ENCODE measurements around the gene COL28A1. TPM values are rescaled to one million over a fixed set of nuclear protein-coding genes. Genes with fewer than 3 reads are reported as not detected.
A peak's percentile ranks its signal among the peaks of the same experiment; 100 is the strongest.

Gene COL28A1
- total and polyA plus RNA-seq, 7 experiments from 2014 or later, result 0.12 to 0.49 (median 0.38) TPM; not detected in 2

DNA sequence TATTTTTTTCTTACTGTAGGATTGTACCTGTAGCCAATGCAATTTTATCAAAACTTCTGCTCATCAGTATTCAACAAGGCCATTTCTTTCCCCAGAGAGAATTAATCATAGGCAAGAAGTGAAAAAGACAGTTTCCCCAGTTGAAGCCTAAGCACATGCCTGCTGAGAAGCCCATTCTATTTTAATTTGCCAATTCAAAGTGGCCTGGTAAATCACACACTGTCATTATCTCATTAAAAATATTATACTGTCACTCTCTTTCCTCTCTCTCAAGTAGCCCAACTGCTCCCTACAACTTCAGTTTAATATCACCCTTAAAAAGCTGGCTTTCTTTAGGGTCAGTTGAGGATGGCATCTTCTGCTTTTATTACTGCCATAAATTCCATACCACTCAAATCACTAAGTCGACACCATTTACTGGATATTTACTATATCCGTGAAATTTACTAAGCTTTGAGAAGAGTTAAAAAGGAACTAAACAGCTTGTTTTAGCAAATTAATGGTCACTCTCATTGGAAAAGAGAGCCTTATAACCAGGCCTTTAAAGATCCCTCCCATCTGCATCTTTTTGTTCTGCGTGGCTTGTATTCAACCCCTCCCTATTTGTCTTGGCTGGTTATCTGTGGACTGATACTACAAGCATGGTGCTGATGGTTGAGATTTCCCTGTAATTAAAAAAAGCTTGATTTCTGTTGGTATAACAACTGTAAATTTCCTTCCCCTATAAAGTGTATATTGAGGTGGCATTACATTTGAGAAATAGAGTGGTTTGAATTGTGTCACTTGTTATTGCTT is 30.6 kb downstream of the COL28A1 start:
- no peak overlapping the region for H3K27ac Mint-ChIP-seq
- H3K36me3 Mint-ChIP-seq, result no peaks in the 10 kb centered on the region
- ATAC-seq, result no peak
- H3K9me3 Mint-ChIP-seq, result peaks cover 0 to under 1% (median 0%) of the 10 kb centered on the region in 11 donors
- no peaks in the 10 kb centered on the region for H3K4me1 ChIP-seq (ENCODE audit: control insufficient read depth in 2 of 2, insufficient read depth in 2 of 2, low read length in 2 of 2)
- no peaks in the 10 kb centered on the region for H3K4me1 Mint-ChIP-seq
- intact Hi-C loops (cut with micrococcal nuclease), result no loop called here
- ChIA-PET POLR2A (no interaction called here), CTCF (no interaction called here)
- H3K9me3 ChIP-seq (ENCODE audit: control insufficient read depth in 2 of 3, low read length in 3 of 3), result no peaks in the 10 kb centered on the region
- no peaks in the 10 kb centered on the region for H3K27me3 ChIP-seq (ENCODE audit: control insufficient read depth in 2 of 2, insufficient read depth in 2 of 2, low read length in 2 of 2)
- peaks cover 0 to 5% (median 0%) of the 10 kb centered on the region in 5 donors for H3K27me3 Mint-ChIP-seq
- H3K4me3 ChIP-seq (ENCODE audit: low read length), result no peak overlapping the region
- H3K36me3 ChIP-seq (ENCODE audit: control insufficient read depth in 2 of 3, insufficient read depth in 3 of 3, low read length in 3 of 3), result no peaks in the 10 kb centered on the region
- H3K4me3 Mint-ChIP-seq, result no peak overlapping the region
- H3K27ac ChIP-seq (ENCODE audit: low read depth, low read length), result no peak overlapping the region
- no peak for DNase-seq

DNA sequence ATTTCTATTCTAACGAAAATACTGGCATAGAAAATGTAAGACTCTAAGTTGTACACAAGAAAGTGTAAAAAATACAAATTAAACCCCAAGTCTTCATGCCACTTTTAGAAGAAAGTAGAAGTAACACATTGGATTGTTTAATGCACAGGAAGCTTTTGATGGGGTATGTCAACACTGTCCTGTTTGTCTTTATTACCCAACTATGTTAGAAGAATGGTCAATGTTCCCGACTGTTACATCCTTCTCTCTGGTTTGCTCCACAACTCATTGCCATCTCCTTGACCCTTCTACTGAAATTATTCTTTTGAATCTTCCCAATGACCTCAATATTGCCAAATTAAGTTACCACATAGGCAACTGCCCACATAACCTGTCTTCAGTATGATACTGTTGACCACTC is 35.8 kb downstream of the COL28A1 start:
- Mint-ChIP-seq H3K9me3 (peaks cover 0 to 2% (median 0%) of the 10 kb centered on the region in 11 donors), H3K27me3 (peaks cover 0 to 4% (median under 1%) of the 10 kb centered on the region in 5 donors), H3K36me3 (no peaks in the 10 kb centered on the region), H3K4me1 (no peaks in the 10 kb centered on the region), H3K27ac (peak overlapping the region in 1 of 9 donors; percentile 33), H3K4me3 (no peak overlapping the region)
- Histone ChIP-seq H3K27me3 (ENCODE audit: control insufficient read depth in 2 of 2, insufficient read depth in 2 of 2, low read length in 2 of 2) (no peaks in the 10 kb centered on the region), H3K4me3 (ENCODE audit: low read length) (no peak overlapping the region), H3K27ac (ENCODE audit: low read depth, low read length) (no peak overlapping the region), H3K36me3 (ENCODE audit: control insufficient read depth in 2 of 3, insufficient read depth in 3 of 3, low read length in 3 of 3) (no peaks in the 10 kb centered on the region), H3K4me1 (ENCODE audit: control insufficient read depth in 2 of 2, insufficient read depth in 2 of 2, low read length in 2 of 2) (no peaks in the 10 kb centered on the region), H3K9me3 (ENCODE audit: control insufficient read depth in 2 of 3, low read length in 3 of 3) (no peaks in the 10 kb centered on the region)
- CTCF ChIA-PET, result no interaction called here
- POLR2A ChIA-PET, result no interaction called here
- DNase-seq, result no peak
- intact Hi-C loops (cut with micrococcal nuclease), result no loop called here
- ATAC-seq, result no peak

DNA sequence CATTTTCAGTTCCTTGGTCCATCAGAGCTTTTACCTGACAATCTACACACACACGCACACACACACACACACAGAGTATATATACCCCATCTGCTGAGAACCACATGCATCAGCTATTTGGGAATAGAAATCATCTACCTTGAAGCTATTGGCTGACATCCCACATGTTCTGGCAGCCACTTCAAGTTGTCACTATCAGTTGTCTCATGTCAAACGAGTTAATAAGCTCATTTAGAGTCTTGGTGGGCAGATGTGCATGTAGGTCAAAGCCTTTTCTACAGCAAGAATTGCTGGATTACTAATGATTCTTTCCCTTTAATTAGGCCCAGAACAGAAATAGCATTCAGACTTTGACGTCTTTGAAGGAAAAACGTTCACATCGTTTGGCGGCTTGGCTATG is 36.8 kb downstream of the COL28A1 start:
- DNase-seq (no peak), ATAC-seq (no peak)
- H3K36me3 ChIP-seq (ENCODE audit: control insufficient read depth in 2 of 3, insufficient read depth in 3 of 3, low read length in 3 of 3), result no peaks in the 10 kb centered on the region
- H3K4me1 ChIP-seq (ENCODE audit: control insufficient read depth in 2 of 2, insufficient read depth in 2 of 2, low read length in 2 of 2), result no peaks in the 10 kb centered on the region
- intact Hi-C loops (cut with micrococcal nuclease), result no loop called here
- ChIA-PET POLR2A (no interaction called here), CTCF (no interaction called here)
- H3K9me3 Mint-ChIP-seq, result peaks cover 0 to 2% (median 0%) of the 10 kb centered on the region in 11 donors
- H3K27me3 ChIP-seq (ENCODE audit: control insufficient read depth in 2 of 2, insufficient read depth in 2 of 2, low read length in 2 of 2), result no peaks in the 10 kb centered on the region
- H3K4me1 Mint-ChIP-seq, result no peaks in the 10 kb centered on the region
- peak overlapping the region in 1 of 9 donors; percentile 21 for H3K27ac Mint-ChIP-seq
- no peaks in the 10 kb centered on the region for H3K9me3 ChIP-seq (ENCODE audit: control insufficient read depth in 2 of 3, low read length in 3 of 3)
- H3K4me3 ChIP-seq (ENCODE audit: low read length), result no peak overlapping the region
- H3K4me3 Mint-ChIP-seq, result no peak overlapping the region
- H3K27me3 Mint-ChIP-seq, result peaks cover 0 to 6% (median 2%) of the 10 kb centered on the region in 5 donors
- H3K36me3 Mint-ChIP-seq, result no peaks in the 10 kb centered on the region
- H3K27ac ChIP-seq (ENCODE audit: low read depth, low read length), result no peak overlapping the region

DNA sequence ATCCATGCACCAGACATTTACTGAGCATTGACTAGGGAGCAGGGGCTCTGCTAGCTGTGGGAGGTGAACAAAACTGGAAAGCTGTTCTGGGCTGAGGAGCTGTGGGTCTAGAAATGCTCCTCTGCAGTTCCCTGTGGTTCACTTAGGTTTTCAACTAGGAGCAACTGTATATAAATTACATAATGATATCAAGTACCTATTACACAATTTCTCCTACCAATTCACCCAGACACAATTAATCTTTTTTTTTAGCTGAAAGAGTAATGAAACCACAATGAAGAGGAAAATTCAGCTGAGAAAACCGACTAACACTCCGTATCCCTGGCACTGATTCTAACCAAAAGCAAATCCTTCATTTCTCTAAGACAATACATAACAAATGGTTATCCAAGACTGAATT is 39.4 kb downstream of the COL28A1 start:
- Histone ChIP-seq H3K36me3 (ENCODE audit: control insufficient read depth in 2 of 3, insufficient read depth in 3 of 3, low read length in 3 of 3) (no peaks in the 10 kb centered on the region), H3K27me3 (ENCODE audit: control insufficient read depth in 2 of 2, insufficient read depth in 2 of 2, low read length in 2 of 2) (no peaks in the 10 kb centered on the region), H3K27ac (ENCODE audit: low read depth, low read length) (no peak overlapping the region), H3K4me1 (ENCODE audit: control insufficient read depth in 2 of 2, insufficient read depth in 2 of 2, low read length in 2 of 2) (no peaks in the 10 kb centered on the region), H3K9me3 (ENCODE audit: control insufficient read depth in 2 of 3, low read length in 3 of 3) (no peaks in the 10 kb centered on the region), H3K4me3 (ENCODE audit: low read length) (no peak overlapping the region)
- intact Hi-C loops (cut with micrococcal nuclease), result no loop called here
- Mint-ChIP-seq H3K4me3 (no peak overlapping the region), H3K4me1 (no peaks in the 10 kb centered on the region), H3K36me3 (no peaks in the 10 kb centered on the region), H3K27ac (no peak overlapping the region), H3K9me3 (peaks cover 0 to 2% (median 0%) of the 10 kb centered on the region in 11 donors), H3K27me3 (peaks cover 0 to 6% (median 2%) of the 10 kb centered on the region in 5 donors)
- ATAC-seq (no peak), DNase-seq (no peak)
- ChIA-PET POLR2A (no interaction called here), CTCF (interaction anchor here (1.0 kb wide), 1 partner anchor 393 kb away, joined by 3 read pairs; no protein-coding TSS in a partner anchor)

DNA sequence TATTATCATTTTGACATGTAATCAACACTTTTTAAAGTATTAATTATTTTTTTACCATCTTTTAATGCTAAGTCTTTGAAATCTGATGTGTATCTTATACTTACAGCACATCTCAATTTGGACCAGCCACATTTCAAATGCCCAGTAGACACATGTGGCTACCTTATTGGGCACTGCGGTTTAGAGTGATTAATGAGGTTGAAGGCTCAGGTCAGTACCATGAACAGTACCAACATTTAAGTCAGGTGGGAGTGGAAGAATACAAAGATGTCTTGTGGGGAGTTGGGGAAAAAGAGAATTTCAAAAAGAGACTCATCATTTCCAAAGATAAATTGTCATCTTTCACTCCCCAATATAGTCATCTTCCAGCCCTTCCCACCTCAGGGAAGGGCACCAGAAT is 40.5 kb downstream of the COL28A1 start:
- H3K27me3 Mint-ChIP-seq, result peaks cover 0 to 6% (median 2%) of the 10 kb centered on the region in 5 donors
- no peak overlapping the region for H3K4me3 ChIP-seq (ENCODE audit: low read length)
- no peak overlapping the region for H3K4me3 Mint-ChIP-seq
- no peak overlapping the region for H3K27ac Mint-ChIP-seq
- H3K4me1 ChIP-seq (ENCODE audit: control insufficient read depth in 2 of 2, insufficient read depth in 2 of 2, low read length in 2 of 2), result no peaks in the 10 kb centered on the region
- ChIA-PET CTCF (interaction anchor here (1.0 kb wide), 1 partner anchor 392 kb away, joined by 3 read pairs; no protein-coding TSS in a partner anchor), POLR2A (no interaction called here)
- H3K27ac ChIP-seq (ENCODE audit: low read depth, low read length), result no peak overlapping the region
- H3K36me3 ChIP-seq (ENCODE audit: control insufficient read depth in 2 of 3, insufficient read depth in 3 of 3, low read length in 3 of 3), result no peaks in the 10 kb centered on the region
- DNase-seq (no peak), ATAC-seq (no peak)
- no peaks in the 10 kb centered on the region for H3K36me3 Mint-ChIP-seq
- intact Hi-C loops (cut with micrococcal nuclease), result no loop called here
- H3K27me3 ChIP-seq (ENCODE audit: control insufficient read depth in 2 of 2, insufficient read depth in 2 of 2, low read length in 2 of 2), result no peaks in the 10 kb centered on the region
- no peaks in the 10 kb centered on the region for H3K4me1 Mint-ChIP-seq
- H3K9me3 ChIP-seq (ENCODE audit: control insufficient read depth in 2 of 3, low read length in 3 of 3), result no peaks in the 10 kb centered on the region
- peaks cover 0 to 2% (median 0%) of the 10 kb centered on the region in 11 donors for H3K9me3 Mint-ChIP-seq

DNA sequence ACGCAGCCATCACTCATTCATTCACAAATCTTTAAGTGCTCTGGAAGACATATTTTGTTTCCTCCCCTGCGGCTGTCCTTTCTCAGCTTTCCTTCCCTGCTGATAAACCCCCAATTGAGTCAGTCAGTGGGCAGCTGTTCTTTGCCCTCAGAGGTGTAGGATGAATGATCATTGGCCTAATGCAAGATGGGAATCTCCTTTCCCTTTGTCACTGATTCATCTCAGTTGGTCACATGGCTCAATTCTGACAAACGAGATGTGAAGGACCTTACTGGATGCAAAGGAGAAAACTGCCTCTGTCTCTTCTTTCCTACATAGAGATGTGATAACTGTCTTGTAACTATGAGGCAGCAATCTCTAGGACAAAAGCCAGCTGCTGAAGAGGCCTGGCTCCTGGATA is 44.6 kb downstream of the COL28A1 start:
- Histone ChIP-seq H3K27me3 (ENCODE audit: control insufficient read depth in 2 of 2, insufficient read depth in 2 of 2, low read length in 2 of 2) (no peaks in the 10 kb centered on the region), H3K4me3 (ENCODE audit: low read length) (no peak overlapping the region), H3K27ac (ENCODE audit: low read depth, low read length) (no peak overlapping the region), H3K9me3 (ENCODE audit: control insufficient read depth in 2 of 3, low read length in 3 of 3) (no peaks in the 10 kb centered on the region), H3K4me1 (ENCODE audit: control insufficient read depth in 2 of 2, insufficient read depth in 2 of 2, low read length in 2 of 2) (no peaks in the 10 kb centered on the region), H3K36me3 (ENCODE audit: control insufficient read depth in 2 of 3, insufficient read depth in 3 of 3, low read length in 3 of 3) (no peaks in the 10 kb centered on the region)
- peaks cover 0 to 22% (median 8%) of the 10 kb centered on the region in 11 donors for H3K9me3 Mint-ChIP-seq
- ATAC-seq (no peak), DNase-seq (no peak)
- peaks cover 0 to 11% (median 3%) of the 10 kb centered on the region in 5 donors for H3K27me3 Mint-ChIP-seq
- CTCF ChIA-PET, result no interaction called here
- no peak overlapping the region for H3K27ac Mint-ChIP-seq
- POLR2A ChIA-PET, result no interaction called here
- no peaks in the 10 kb centered on the region for H3K4me1 Mint-ChIP-seq
- H3K36me3 Mint-ChIP-seq, result peaks cover 0 to 11% (median 3%) of the 10 kb centered on the region in 5 donors
- no peak overlapping the region for H3K4me3 Mint-ChIP-seq
- intact Hi-C loops (cut with micrococcal nuclease), result no loop called here

DNA sequence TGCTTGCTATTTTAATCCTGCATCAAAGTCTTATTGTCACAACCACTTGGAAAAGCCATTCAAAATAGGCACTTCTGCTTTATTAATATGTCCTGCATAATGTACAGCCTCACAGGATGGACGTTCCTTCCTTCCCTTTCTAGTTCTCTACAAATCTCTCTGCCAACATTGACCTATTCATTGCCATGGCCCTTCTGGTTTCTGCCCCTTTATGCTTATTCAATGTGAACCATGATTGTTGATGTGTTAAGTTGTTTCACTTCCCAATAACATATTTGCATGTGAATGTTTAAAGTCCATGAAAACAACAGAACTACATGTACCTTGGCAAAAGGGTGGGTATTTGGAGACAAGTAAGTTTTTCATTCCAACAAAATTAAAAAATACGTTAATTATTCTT is 45.7 kb downstream of the COL28A1 start:
- intact Hi-C loops (cut with micrococcal nuclease), result no loop called here
- Mint-ChIP-seq H3K27ac (no peak overlapping the region), H3K9me3 (peaks cover 0 to 28% (median 8%) of the 10 kb centered on the region in 11 donors), H3K36me3 (peaks cover 0 to 11% (median 3%) of the 10 kb centered on the region in 5 donors), H3K4me3 (no peak overlapping the region), H3K27me3 (peaks cover 0 to 11% (median 0%) of the 10 kb centered on the region in 5 donors), H3K4me1 (no peaks in the 10 kb centered on the region)
- no peaks in the 10 kb centered on the region for H3K4me1 ChIP-seq (ENCODE audit: control insufficient read depth in 2 of 2, insufficient read depth in 2 of 2, low read length in 2 of 2)
- CTCF ChIA-PET, result no interaction called here
- POLR2A ChIA-PET, result no interaction called here
- H3K9me3 ChIP-seq (ENCODE audit: control insufficient read depth in 2 of 3, low read length in 3 of 3), result no peaks in the 10 kb centered on the region
- no peak for DNase-seq
- H3K27ac ChIP-seq (ENCODE audit: low read depth, low read length), result no peak overlapping the region
- peak; percentile 24 for ATAC-seq
- no peaks in the 10 kb centered on the region for H3K27me3 ChIP-seq (ENCODE audit: control insufficient read depth in 2 of 2, insufficient read depth in 2 of 2, low read length in 2 of 2)
- no peaks in the 10 kb centered on the region for H3K36me3 ChIP-seq (ENCODE audit: control insufficient read depth in 2 of 3, insufficient read depth in 3 of 3, low read length in 3 of 3)
- H3K4me3 ChIP-seq (ENCODE audit: low read length), result no peak overlapping the region

All from naive thymus-derived CD4-positive, alpha-beta T cell (primary cell).